ENCODE results near the gene MACROD2.
"Not testable (repeated sequence)": the region's sequence is repeated elsewhere in the genome, so short reads cannot be mapped to it uniquely, and the experiment has no call there.

The MACROD2 gene

DNA sequence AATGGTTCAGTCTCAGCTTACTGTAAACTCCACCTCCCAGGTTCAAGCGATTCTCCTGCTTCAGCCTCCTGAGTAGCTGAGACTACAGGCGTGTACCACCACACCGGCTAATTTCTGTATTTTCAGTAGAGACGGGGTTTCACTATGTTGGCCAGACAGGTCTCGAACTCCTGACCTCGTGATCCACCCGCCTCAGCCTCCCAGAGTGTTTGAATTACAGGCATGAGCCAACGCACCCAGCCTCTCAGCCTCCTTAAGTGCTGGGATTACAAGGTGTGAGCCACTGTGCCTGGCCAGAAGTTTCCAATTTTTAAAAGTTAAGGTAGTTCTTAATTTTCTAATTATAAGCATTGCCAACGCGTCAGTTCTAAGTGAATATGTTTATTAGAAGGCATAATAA, 1202.7 kb downstream of the MACROD2 start:
- DNase-seq: not testable (repeated sequence)

DNA sequence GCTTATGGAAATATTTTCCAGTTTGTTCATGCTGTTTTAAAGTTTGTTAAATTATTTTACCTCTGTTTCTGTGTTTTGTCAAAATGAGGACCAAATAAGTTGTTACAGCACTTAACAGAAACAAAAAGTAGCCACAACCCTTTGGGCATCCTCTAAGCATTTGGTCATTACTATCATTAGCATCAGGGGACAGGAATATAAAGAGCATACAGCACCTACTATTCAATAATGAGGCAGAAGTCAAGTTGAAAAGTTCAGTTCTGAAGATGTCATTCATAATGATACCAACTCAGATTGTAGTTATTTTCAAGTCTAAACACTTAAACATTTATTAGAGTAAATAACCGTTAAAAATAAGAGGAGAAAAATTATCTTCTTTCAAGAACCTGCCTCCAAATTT, 1204.4 kb downstream of the MACROD2 start:
- DNase-seq: no peak

DNA sequence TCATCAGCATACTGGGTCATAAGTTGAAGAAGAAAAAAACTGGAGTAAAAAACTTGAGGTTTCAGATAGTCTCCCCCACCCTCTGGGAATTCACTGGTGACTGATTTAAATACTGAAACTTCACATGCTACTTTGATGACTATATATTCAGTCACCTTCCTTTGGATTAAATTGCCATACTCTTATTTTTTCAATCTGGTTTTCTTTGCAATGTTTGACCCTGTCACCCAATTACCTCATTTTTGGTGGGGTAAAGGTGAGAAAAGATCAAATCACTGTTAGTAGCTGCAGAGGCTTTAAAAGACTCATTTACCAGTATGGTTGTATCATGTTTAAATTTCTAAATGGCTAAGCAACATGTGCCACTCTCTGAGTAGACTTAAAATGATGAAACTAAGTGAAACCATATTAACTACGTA, 1204.8 kb downstream of the MACROD2 start:
- no peak for DNase-seq

- DNase-seq: no peak
These were observed 1206.3 kb downstream of the MACROD2 start for GRCh38 chr20:15201602-15202001.

- no peak for DNase-seq
These were observed 1208.9 kb downstream of the MACROD2 start for GRCh38 chr20:15204234-15204633.

- DNase-seq: peak in 2 of 58 donors; percentile 8 to 18
These were observed 1209.7 kb downstream of the MACROD2 start for GRCh38 chr20:15205028-15205427.

DNA sequence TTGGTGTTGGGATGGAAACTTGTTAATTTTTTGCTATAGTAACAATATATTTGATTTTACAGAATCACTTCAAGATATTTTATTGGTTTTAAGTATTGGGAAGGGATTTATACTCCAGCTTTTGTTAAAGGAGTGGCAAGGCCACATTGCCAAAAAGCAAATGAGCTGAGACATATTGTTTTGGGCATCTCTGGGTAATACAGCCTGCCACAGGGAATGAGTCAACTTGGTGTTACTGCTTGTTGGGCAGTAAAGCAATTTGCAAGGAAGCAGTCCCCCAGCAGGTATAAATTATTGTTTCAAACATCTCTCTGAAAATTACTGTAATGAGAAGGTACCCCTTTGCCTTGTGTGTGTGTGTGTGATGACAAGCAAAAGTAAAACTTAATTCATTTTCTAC, 1210.4 kb downstream of the MACROD2 start:
- no peak for DNase-seq

GRCh38 chr20:15209537-15209936, 1214.2 kb downstream of the MACROD2 start:
- DNase-seq: no peak

- DNase-seq: no peak
These were observed 1218.7 kb downstream of the MACROD2 start for GRCh38 chr20:15214051-15214450.

GRCh38 chr20:15220009-15220656, 1224.8 kb downstream of the MACROD2 start:
- DNase-seq: no peak

GRCh38 chr20:15220778-15221565, 1225.7 kb downstream of the MACROD2 start:
- DNase-seq: no peak

DNA sequence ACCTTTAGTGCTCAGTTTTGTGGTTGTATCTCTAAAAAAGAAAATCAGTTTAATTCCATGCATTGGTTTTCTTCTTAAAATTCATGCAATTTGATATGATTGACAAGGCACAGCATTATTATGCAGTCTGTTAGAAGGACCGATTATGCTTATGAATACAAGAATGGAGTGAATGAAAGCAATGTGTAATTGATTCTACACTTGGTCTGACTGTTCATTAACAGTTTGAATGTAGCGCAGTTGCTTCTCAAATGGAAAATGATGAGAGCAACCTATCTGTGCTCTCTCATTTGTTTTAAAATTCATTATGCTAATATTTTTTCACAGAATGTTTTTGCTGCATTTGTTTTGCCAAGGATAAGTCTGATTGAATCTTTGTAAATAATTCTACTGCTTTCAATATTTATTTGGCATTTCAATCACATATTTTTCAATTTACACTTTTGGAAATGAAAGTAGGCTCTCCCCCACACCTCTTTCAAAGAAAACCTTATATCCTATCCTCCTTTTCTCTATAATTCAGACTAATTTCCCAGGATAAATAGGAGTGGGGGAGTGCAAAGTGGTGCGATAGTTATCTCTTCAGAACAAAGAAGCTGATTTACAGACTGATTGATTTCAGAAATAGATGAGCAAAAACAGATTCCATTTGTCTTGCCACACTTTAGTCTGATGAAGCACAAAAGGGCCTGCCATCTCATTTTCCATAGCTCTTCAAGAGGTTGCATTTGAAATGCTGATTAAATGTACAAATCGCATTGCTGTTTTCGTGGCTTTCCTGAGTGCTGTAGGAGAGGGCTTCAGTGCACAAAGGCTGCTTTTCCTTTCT, 1227.4 kb downstream of the MACROD2 start:
- no peak for DNase-seq

DNA sequence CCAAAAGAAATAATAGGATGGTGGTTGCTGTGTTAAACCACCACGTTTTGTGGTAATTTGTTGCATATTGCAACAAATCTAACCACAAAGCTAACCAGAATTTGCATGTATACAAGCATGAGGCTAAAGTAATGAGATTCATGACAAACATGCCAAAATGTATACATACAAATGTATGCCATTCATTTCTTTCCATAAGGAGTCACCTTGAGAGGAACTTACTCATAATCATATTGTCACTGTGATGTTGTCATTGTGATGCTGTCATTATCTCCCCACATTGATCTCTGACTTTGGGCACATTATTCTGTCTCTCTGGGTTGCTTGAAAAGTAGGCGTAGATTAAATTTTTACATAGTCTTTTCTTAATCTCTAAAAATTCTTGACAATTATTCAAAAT, 1228.9 kb downstream of the MACROD2 start:
- no peak for DNase-seq

GRCh38 chr20:15227102-15227501, 1231.8 kb downstream of the MACROD2 start:
- DNase-seq: no peak

DNA sequence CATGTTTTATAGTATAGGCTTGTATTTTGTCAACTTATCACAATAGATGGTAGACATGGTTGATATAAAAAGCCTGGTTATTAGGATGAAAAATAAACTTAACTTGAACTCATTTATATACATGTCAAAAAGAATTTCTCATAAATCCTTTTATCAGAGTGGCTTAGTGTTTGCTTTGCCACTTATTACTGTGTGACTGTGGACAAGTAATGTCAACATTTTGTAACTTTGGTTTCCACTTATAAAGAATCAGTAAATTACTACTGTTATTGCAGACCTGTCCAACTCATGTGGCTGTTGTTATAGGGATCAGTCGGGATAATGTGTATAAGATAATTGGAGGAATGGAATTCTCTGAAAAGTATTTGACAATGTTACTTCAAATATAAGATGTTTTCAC, 1236.9 kb downstream of the MACROD2 start:
- DNase-seq: no peak

DNA sequence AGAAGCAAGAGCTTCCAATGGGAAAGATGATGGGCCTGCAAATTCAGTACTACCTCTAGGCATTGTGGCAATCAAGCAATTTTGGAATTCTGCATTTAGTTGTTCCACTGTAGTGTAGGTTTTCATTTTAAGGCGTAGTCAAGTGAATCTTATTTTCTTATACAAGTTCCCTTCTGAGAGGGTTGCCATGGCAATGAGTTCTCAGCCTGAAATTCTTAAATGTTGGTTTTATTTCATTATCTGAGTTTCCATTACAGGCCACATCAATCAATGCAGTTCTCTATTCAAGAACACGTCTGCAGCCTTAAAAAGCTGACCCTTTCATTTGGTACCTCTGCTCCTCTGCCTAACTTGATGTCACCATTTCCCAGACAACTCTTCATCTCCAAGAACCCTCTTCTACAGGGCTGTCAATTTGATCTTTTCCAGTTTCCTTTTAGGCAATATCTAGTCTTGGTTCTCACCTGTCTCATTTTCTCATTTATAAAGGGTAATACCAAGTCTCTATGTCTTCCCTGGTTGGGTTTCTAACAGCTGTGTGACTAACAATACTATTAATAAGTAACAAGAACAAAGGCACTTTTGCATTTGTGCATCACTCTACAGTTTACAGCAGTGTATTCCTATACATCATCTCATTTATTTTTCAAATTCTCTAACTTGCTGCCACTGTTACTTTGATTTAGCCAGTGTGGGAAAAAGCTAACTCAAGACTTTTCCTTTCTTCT, 1240.3 kb downstream of the MACROD2 start:
- DNase-seq: peak in 1 of 58 donors; percentile 12

DNA sequence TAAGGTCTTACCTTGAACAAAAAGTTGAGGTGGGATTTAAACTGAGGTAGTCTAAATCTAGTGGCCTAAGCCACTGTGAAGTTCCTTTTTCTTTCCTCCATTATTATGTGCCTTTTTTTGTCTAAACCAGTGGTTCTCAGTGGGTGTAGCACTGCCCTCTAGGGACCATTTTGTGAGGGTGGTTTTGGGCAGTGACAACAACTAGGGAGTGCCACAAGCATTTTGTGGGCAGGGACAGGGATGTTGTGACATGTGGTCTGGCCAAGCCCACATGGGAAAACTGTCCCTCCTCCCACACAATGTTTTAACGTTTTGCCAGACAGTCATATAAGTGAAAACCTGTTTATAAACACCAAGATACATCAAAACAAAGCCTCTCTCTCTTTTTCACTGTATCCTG, 1241.5 kb downstream of the MACROD2 start:
- DNase-seq: no peak

- DNase-seq: no peak
These were observed 1244.4 kb downstream of the MACROD2 start for GRCh38 chr20:15239542-15240206.

DNA sequence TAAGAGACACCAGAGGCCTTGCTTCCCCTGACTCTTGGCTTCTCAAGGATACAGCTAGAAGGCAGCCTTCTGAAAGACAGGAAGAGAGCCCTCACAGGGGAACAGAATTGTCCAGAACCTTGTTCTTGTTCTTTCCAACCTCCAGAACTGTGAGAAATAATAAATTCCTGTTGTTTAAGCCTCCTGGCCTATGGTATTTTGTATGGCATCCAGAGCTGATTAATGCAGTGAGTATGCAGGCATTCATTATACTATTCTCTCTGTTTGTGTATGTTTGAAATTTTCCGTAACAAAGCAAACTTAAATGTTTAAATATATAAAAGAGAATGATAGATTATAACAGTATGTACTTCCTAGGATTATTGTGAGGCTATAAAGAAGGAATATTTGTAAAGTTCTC, 1245.5 kb downstream of the MACROD2 start:
- no peak for DNase-seq

GRCh38 chr20:15241681-15242080, 1246.4 kb downstream of the MACROD2 start:
- DNase-seq: no peak

DNA sequence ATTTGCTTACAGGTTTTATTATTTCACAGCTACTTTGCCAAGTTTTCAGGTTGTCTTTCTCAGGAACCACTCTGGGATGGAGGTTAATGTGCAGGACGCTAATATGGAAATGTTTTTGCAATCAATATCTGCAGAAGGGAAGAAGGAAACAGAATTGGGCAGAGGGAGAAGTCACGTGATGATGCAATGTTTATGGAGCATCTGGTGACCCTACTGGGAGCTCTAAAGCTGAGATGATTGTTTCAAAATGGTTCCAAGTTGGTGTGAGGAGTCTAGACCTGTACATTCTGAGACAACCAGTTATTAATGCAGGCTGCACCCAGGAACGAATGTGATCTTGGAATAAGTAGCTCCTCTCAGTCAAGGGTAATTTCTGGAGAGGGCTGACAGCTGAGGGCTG, 1247.5 kb downstream of the MACROD2 start:
- DNase-seq: no peak

Measured in anterior cingulate cortex (tissue), 58 donors.